NCI-H1930 (cell line): ENCODE measurements around the gene DVL3.

Experiments
- DNase-seq, 2 experiments: peaks; one replicate each; lab custom pipeline; 2025; lab: John Stamatoyannopoulos, UW

DVL3 gene

DNA sequence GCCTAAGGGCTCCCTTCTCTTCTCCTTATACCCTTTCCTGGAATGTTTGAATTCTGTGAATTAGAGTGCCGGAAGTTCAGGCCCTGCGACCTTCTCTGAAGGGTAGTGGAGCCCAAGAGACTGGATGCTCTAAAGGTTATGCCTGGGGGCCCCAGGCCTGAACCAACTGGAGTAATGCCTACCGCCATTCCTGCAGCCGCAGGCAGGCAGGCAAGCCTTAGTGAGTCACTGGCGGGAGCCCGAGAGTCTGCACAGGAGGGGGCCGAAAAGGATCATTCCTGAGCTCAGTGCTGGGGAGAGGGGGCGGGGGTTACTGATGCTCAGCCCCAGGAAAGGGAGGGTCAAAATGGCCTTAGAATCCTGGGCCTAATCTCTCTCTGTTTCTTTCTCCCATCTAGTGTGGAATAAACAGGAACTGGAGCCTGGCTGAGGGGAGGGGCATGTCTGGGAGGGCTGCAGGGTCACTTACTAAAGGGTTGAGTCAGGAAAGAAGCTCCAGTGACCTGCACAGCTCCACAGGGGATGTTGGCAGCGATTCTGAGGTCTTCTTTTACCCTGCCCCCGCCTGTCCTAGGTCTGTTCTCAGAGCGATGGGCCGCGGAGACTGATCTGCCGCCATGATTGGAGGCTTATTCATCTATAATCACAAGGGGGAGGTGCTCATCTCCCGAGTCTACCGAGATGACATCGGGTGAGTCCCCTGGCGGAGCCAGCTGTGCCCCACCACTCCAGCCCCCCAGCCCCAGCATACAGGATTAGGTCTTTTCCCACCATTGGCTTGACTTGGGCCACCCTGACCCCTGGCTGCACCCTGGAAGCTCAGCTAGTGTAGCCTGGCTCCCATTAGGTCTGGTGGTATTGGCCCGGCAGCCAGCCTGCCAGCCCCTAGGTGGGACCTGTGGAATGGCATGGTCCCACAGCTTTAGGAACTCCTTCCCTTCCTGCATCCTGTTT is 21.5 kb downstream of the DVL3 start:
- DNase-seq, result no peak

DNA sequence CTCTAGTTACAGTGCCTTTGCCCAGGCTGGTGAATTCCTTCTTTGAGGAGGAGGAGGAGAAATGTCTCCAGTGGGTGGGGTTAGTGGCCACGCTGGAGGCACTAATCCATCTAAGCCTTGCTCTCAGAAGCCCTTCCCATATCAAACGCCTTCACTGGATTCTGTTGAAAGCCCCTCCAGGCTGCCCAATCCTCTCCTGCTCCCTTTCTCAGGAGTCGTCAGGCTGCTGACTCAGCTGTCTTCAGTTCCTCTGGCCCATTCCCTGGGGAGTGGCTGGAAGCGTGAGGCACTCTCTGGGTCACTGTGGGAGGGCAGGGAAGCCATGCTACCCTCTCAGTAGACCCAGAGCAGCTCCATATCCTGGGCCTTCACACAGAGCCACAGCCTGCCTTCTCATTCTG is 22.2 kb downstream of the DVL3 start:
- DNase-seq, result no peak

DNA sequence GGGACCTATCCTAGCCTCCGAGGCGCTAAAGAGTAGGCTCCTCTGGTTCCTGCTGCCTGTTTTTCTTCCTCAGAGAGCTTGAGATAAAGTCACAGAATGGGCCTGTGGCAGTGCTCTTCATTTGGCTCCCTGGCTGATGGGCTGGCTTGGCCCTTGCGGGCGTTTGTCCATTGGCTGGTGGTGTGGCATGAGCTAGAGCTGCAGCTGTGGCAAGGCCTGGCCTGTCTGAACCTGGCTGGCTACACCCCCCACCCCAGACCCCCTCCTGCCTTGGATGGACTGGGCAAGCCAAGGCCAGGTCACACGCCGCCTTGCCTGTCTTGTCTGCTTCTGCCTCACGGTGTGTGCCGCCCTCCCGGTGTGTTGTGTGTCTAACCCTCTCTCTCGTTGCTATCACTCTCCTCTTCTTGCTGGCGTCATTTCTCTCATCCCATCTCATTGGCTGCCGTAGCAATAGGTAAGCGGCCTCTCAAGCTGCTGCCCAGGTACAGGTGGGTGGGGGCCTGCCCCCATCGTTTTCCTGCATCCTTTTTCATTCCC is 22.7 kb downstream of the DVL3 start:
- no peak for DNase-seq

DNA sequence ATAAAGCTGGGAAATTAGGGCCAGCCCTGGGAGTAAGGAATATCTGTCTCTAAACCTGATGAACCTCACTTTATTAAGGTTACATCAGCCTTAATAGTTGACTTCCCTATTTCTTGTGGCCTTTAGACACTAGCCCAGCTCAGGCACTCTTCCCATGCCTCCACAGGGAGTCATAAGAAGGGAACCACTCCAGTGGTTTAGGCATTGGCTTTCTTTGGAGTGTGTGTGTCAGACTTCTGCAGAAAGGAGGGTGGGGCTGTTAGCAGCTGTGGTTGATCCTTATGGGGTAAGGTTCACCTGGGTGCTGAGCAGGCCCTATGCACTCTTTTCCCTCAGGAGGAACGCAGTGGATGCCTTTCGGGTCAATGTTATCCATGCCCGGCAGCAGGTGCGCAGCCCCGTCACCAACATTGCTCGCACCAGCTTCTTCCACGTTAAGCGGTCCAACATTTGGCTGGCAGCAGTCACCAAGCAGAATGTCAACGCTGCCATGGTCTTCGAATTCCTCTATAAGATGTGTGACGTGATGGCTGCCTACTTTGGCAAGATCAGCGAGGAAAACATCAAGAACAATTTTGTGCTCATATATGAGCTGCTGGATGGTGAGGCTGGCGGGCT is 23.5 kb downstream of the DVL3 start:
- DNase-seq, result no peak

DNA sequence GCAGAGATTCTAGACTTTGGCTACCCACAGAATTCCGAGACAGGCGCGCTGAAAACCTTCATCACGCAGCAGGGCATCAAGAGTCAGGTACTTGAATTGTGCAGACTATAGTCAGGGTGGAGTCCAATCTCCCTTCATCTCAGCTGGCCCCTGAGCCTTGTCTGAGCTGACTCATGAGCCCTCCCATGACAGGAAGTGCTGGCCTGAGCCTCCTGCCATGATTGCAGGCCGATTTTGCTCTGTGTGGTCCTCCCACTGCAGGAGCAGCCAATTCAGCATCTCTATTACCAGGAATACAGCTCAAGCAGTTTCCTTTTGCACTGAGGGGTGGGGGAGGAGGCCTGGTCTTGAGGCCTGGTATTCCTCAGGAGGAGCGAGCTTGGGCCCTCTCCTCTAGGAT is 25.0 kb downstream of the DVL3 start:
- DNase-seq, result no peak

DNA sequence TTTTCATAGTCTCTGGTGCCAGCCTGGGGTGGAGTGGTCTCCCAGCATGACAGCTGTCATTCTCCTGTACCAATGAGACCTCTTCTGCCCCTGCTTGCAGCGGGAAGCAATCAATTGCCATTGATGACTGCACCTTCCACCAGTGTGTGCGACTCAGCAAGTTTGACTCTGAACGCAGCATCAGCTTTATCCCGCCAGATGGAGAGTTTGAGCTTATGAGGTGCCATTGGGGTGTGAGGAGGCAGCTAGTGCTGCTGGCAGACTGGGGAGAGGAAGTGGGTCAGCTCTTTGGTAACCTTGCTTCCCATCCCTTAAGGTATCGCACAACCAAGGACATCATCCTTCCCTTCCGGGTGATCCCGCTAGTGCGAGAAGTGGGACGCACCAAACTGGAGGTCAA is 26.4 kb downstream of the DVL3 start:
- no peak for DNase-seq

DNA sequence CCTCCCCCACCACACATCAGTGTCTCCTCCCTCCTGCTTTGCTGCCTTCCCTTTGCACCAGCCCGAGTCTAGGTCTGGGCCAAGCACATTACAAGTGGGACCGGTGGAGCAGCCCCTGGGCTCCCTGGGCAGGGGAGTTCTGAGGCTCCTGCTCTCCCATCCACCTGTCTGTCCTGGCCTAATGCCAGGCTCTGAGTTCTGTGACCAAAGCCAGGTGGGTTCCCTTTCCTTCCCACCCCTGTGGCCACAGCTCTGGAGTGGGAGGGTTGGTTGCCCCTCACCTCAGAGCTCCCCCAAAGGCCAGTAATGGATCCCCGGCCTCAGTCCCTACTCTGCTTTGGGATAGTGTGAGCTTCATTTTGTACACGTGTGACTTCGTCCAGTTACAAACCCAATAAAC is 28.5 kb downstream of the DVL3 start:
- DNase-seq, result no peak

DNA sequence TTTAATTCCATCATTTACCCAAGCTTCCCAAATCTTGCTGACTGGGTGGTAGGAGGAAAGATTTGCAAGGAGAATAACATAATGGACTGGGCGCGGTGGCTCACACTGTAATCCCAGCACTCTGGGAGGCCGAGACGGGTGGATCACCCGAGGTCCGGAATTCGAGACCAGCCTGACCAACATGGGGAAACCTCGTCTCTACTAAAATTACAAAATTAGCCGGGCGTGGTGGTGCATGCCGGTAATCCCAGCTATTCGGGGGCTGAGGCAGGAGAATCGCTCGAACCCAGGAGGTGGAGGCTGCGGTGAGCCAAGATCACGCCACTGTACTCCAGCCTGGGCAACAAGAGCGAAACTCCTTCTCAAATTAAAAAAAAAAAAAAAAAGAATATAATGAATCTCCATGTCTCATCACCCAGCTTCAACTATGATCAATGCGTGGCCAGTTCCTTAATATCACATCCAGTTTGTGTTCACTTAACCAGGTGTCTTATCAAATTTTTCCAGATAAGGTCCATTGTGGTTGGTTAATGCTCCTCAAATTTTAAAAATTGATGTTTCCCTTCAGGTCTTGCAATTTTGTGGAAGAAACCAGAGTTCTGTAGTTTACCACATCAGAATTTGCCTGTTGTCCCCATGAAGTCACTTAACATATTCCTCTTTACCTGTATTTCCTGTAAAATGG is 29.5 kb downstream of the DVL3 start:
- DNase-seq, result no peak

DNA sequence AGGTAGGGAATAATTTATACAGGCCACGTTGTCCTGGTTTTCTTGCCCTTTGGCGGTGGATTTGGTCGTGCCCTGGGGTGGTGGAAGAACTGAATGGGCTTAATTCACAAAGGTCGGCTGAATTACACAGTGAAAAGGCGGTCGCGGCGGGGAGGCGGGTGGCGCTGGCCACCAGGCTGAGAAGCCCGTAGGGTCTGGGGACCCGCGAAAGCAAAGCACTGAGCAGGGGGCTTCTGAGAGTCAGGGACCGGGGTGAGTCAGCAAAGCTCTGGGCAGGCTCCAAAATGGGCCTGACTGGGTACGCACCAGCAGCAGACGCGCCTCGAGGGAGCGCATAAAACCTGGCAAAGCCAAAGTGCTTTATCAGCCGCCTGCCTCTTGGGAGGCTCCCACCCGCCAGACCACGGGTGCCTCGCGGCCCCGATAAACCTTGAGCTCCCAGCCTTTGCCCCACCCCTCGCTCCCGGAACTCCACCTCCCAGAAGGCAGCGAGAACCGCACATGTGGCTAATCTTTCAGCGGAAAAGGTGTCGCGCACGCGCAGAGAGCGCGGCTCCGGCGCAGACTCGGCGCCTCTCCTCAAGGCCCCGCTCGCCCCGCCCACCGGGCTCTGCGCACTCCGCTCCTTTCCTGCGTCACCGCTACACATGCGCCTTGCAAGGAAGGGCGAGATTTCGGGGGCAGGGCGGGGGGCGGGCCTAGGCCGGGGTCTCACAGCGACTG is 30.4 kb downstream of the DVL3 start:
- peak; percentile 98 for DNase-seq

DNA sequence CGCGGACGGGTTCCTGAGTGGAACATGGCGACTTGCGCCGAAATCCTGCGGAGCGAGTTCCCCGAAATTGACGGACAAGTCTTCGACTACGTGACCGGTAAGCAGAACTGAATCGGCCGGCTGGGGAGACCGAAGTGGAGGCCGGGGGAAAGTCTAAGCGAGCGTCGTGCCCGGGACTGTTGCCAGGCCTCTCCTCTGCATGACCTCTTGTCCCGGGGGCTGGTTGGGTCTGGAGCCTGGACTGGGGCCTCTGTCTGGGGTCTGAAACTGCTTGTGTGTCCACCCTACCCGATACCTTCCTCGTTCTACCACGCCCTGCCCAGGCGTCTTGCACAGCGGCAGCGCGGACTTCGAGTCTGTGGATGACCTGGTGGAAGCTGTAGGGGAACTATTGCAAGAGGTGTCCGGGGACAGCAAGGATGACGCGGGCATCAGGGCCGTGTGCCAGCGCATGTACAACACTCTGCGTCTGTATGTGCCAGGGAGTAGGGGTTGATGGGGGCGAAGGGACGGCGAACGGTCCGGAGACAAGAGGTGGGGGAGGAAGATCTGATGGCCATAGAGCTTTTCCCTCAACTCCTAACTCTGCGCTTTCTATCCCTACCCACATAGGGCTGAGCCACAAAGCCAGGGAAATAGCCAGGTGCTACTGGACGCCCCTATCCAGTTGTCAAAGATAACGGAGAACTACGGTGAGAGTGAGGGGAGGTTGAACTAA is 31.2 kb downstream of the DVL3 start, which contains the start of gene ABCF3:
Gene ABCF3 (plus strand): TSS at position 16 of the 718 bp plus-strand sequence. CDS start 9 bp downstream, at position 25.
- DNase-seq, result no peak

DNA sequence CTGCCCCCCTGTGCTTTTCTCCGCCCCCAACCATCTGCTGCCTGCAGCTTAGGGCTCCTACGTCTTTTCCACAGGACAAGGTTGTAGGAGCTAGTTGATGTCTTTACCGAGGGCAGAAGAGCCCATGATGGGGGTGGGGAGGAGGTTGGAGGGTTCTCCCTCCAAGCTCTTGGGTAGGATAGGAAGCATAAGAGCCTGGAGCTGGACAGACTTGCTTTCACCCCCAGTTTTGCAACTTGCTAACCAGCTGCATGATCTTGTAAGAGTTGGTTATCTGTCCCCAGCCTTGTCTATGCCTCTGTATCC is 31.7 kb downstream of the DVL3 start:
- no peak for DNase-seq

DNA sequence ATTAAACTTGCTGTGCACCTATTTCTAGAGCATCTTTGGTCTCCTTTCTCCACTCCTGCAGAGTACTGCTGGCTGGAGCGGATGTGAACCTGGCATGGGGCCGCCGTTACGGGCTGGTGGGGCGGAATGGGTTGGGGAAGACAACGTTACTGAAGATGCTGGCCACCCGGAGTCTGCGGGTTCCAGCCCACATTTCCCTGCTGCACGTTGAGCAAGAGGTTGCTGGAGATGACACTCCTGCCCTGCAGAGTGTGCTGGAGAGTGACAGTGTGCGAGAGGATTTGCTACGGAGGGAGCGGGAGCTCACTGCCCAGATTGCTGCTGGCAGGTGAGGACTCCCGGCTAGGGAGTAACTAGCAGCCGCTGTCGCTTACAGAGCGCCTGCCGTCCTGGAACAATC is 32.9 kb downstream of the DVL3 start:
- DNase-seq, result no peak

DNA sequence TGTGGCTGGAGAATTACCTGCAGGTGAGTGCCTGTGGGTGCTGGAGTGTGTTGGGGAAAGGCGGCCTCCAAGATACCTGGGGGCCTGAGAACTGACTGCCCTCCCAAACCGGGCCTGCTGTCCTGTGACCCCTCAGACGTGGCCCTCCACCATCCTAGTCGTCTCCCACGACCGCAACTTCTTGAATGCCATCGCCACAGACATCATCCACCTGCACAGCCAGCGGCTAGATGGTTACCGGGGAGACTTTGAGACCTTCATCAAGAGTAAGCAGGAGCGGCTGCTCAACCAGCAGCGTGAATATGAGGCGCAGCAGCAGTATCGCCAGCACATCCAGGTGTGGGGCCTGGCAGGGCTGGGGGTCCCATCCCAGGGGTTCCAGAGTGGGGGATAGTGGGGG is 34.2 kb downstream of the DVL3 start:
- no peak for DNase-seq

DNA sequence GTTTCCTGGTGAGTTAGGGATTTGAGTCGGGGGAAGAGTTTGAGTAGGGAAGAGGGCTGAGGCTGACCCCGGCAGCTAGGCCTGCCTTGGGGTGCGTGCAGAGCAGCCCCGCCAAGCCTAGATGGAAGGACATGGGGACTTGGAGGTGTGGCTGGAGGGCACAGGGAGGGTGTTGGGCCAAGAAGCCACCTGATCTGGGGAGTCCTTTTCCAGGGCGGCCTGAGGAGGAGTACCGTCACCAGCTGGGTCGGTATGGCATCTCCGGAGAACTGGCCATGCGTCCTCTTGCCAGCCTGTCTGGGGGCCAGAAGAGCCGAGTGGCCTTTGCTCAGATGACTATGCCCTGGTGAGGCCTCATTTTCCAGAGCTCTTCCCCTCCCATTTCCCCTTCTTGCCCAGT is 37.7 kb downstream of the DVL3 start:
- no peak for DNase-seq

DNA sequence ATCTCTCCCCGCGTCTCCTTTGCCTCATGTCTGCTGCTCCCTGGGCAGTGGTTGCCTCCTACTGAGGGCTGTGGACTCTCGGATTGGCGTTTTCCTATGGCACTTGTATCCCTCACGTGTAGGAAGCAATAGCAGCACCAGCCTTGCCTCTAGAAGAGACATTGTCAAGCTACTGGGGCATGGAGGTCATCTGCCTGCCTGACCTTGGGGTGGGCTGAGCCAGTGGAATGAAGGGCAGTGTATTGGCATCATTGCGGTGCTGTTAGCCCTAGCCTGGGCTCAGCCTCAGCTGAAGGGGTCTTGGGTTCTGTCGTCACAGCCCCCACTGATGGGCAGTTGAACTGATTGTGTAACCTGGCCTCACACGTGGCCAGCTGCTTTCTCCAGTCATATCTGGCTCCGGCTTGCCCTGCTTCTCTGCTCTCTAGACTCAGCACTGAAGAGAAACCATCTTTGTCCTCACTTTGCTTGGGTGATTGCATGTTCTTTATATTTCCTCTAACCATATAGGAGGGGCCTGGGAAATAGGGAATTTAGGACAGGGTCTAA is 38.9 kb downstream of the DVL3 start:
- no peak for DNase-seq

DNA sequence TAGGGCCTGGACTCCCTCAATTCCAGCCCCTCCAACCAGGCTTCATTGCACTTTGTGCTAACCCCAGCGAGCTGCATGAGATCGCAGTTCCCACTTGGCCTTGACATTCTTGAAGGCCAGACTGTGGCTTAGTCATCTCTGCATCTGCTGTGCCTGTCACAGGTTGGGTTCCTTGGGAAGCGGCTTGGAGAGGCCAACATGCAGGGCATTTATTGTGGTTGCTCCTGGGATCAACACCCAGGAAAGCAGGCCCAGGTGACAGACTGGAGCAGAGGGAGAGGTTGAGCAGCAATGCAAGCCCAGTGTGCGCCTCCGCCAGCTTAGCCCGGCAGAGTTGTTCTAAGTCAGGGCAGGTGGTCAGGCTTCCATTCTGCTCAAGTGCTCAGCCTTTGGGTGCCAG is 41.4 kb downstream of the DVL3 start:
- DNase-seq, result no peak

DNA sequence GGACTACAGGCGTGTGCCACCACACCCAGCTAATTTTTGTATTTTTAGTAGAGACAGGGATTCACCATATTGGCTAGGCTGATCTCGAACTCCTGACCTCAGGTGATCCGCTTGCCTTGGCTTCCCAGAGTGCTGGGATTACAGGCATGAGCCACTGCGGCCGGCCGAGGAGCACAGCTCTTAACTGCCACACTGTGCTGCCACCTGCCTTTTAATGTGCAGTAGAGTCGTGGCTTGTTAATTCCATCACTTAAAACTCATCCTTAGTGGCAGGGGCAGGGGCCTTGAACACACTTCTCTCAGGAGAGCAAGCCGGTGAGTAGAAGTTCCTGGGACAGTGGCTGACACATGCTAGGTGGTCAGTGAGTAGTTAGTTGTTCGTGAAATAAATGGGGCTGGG is 43.3 kb downstream of the DVL3 start:
- no peak for DNase-seq

DNA sequence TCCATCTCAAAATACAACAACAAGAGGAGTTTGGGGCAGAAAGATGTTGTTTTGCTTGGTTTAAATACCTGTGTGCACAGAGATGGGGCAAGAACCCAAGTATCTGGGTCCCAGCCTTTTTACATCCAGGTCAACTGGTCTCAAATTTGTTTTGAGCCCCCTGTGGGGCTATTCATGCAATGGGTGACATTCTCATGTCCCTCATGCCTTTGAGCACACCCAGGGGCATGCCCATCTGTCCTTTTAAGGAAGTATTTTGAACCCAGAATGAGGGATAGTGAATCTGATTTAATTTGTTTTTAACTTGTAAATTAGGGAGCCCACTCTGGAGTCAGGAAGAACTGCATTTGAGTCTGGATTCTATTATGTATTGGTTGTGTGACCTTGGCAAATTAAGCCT is 45.6 kb downstream of the DVL3 start:
- no peak for DNase-seq

DNA sequence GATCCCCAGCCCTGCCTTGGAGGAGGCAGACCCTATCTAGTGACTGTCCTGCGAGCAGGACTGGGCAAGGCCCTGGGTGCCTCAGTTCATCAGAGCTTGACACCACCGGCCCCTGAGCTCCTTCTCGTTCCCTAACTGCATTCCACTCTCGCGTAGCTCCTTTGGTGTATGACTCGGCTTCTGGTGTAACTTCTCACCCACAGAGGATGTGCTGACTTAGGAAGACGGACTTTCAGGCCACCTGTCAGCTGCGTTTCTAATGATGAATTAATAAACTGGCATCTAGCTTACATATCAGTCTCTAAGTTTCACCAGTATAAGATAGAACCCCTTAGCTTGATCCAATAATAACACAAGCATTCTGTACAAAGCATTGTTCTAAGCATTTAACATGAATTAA is 48.3 kb downstream of the DVL3 start:
- DNase-seq, result no peak

DNA sequence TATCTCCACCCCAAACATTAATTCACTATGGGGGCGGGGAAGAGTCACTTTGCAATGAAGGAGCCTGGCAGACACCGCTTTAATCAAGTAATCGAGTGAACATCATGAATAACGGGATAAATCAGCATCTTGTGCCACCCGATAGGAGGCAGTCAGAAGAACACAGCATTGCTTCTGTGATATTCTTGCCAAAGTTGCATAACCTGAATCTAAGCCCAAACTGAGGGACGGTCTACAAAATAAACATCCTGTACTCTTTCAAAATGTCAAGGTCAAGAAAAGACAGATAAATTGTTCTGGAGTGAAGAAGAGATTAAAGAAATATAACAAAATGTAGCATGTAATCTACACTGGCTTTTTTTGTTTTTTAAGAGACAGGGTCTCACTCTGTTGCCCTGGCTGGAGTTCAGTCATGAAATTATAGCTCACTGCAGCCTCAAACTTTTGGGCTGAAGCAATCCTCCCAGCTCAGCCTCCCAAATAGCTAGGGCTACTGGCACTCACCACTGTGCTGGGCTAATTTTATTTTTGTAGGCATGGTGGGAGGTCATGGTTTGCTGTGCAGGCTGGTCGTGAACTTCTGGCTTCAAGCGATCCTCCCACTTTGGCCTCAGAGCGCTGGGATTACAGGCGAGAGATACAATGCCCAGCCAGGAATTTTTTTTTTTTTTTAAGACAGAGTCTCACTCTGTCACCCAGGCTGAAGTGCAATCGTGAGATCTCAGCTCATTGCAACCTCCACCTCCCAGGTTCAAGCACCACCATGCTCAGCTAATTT is 54.2 kb downstream of the DVL3 start:
- no peak for DNase-seq
